Endothelial cell (in vitro differentiated cells): Measurements from ENCODE around the gene MCRIP1. TPM values are rescaled to one million over a fixed set of nuclear protein-coding genes. Genes with fewer than 3 reads are reported as not detected.

Source experiments
- DNase-seq: peaks from one replicate; pipeline ENCODE4 v3.0.0; 2021; ENCODE audit warnings: low spot score
- H3K27ac Mint-ChIP-seq: one replicate; pipeline ENCODE4 v1.8.0; 2021; ENCODE audit warnings: mixed read lengths, inconsistent platforms; ENCODE audit not compliant: unreplicated experiment
- H3K27me3 Mint-ChIP-seq: one replicate; pipeline ENCODE4 v1.8.0; 2021; ENCODE audit warnings: mild to moderate bottlenecking, moderate library complexity, mixed read lengths, inconsistent platforms; ENCODE audit not compliant: unreplicated experiment
- H3K36me3 Mint-ChIP-seq: one replicate; pipeline ENCODE4 v1.8.0; 2021; ENCODE audit warnings: mild to moderate bottlenecking, low read depth, mixed read lengths, inconsistent platforms; ENCODE audit not compliant: unreplicated experiment
- H3K4me1 Mint-ChIP-seq: one replicate; pipeline ENCODE4 v1.8.0; 2021; ENCODE audit warnings: mild to moderate bottlenecking, mixed read lengths, inconsistent platforms; ENCODE audit not compliant: unreplicated experiment
- H3K4me3 Mint-ChIP-seq: one replicate; pipeline ENCODE4 v1.8.0; 2021; ENCODE audit warnings: mild to moderate bottlenecking, mixed read lengths, inconsistent platforms; ENCODE audit not compliant: unreplicated experiment
- H3K9me3 Mint-ChIP-seq: one replicate; pipeline ENCODE4 v1.8.0; 2021; ENCODE audit warnings: mixed read lengths, inconsistent platforms; ENCODE audit not compliant: unreplicated experiment
- total RNA-seq: library from RNA; stranded (reverse); fragmentation: NEBNext Ultra II Directional; extraction: Animal tissue kit (Norgen Biotek cat#: 25700); gene quantifications from one replicate; pipeline ENCODE4 v1.2.1, GENCODE V29; 2021; ENCODE audit not compliant: unreplicated experiment
- TF ChIP-seq, protein P1 (sequence below): fragments of 200-600 bp; sonication (generic); IDR thresholded peaks from one replicate; pipeline ENCODE4 v1.5.0; 2021; ENCODE audit warnings: antibody characterized with exemption; ENCODE audit not compliant: unreplicated experiment

Gene MCRIP1
- total RNA-seq, 1 donor from 2014 or later: 190 TPM

DNA sequence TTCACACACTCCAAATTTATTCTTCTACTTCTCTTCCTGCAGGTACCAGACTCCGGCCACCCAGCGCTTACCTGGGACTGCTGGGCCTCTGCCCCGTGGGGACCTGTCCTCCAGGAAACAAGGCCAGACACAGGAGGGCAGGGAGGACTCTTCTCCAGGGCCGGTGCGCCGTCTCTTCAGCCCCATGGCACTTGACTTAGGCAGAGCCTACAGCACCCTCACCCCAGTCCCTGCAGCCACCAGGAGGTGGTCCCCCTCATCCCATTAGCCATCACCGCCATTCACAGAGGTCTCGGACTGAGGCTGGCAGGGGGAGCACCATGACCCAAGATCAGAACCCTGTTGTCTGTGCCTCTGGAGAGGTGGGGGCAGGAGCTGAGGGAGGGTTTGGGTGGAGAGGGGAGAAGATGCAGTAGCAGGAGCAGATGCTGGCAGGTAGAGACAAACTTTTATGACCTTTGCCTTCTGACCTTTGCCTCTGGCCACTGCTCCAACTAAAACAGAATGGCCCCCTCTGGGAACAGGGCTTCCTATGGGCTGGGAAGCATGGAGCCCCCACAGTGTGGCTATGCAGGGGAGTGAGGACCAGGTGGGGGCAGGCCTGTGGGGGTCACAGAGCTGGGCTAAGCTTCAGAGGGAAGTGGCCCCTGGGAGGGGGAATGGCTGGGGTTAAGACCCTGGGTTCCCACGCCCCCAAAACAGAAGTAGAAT lies 30.9 kb downstream of the MCRIP1 start:
- TF ChIP-seq, protein P1, sequence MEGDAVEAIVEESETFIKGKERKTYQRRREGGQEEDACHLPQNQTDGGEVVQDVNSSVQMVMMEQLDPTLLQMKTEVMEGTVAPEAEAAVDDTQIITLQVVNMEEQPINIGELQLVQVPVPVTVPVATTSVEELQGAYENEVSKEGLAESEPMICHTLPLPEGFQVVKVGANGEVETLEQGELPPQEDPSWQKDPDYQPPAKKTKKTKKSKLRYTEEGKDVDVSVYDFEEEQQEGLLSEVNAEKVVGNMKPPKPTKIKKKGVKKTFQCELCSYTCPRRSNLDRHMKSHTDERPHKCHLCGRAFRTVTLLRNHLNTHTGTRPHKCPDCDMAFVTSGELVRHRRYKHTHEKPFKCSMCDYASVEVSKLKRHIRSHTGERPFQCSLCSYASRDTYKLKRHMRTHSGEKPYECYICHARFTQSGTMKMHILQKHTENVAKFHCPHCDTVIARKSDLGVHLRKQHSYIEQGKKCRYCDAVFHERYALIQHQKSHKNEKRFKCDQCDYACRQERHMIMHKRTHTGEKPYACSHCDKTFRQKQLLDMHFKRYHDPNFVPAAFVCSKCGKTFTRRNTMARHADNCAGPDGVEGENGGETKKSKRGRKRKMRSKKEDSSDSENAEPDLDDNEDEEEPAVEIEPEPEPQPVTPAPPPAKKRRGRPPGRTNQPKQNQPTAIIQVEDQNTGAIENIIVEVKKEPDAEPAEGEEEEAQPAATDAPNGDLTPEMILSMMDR: no peak
- H3K4me1 Mint-ChIP-seq: no peaks in the 10 kb centered on the region
- no peak for DNase-seq
- no peak overlapping the region for H3K4me3 Mint-ChIP-seq
- H3K27ac Mint-ChIP-seq: no peak overlapping the region
- peaks cover 4% of the 10 kb centered on the region for H3K36me3 Mint-ChIP-seq
- H3K9me3 Mint-ChIP-seq: no peaks in the 10 kb centered on the region
- peaks cover 11% of the 10 kb centered on the region for H3K27me3 Mint-ChIP-seq

DNA sequence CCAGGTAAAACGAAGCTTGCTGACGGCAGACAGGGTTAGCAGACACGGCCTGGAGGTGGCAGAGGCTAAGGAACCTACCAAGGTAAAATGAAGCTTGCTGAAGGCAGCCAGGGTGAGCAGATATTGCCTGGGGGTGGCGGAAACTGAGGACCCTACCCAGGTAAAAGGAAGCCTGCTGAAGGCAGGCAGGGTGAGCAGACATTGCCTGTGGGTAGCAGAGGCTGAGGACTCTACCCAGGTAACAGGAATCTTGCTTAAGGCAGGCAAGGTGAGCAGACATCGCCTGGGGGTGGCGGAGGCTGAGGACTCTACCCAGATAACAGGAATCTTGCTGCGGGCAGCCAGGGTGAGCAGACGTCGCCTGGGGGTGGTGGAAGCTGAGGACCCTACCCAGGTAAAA lies 31.8 kb downstream of the MCRIP1 start:
- TF ChIP-seq, protein P1: no peak
- H3K27ac Mint-ChIP-seq: no peak overlapping the region
- no peaks in the 10 kb centered on the region for H3K4me1 Mint-ChIP-seq
- no peak overlapping the region for H3K4me3 Mint-ChIP-seq
- no peaks in the 10 kb centered on the region for H3K9me3 Mint-ChIP-seq
- DNase-seq: no peak
- H3K36me3 Mint-ChIP-seq: peaks cover 4% of the 10 kb centered on the region
- H3K27me3 Mint-ChIP-seq: peaks cover 11% of the 10 kb centered on the region

DNA sequence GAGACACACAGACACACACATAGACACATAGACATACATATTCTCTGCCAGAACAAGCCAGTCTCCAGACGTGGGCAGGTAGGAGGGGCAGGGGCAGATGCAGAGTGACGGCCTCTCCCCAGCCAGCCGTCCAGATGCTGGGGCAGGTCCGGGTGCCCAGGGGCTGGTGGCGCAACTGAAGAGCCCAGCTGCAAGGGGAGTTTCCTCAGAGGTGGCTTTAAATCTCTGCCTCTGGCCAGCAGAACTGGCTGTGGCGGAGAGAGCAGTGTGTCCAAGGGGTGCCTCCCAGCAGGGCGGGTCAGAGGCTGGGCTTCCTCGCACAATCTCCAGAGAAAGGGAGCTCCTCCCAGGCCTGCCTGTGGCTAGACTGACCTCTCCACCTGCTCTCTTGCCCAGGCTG lies 38.6 kb downstream of the MCRIP1 start:
- Mint-ChIP-seq H3K27ac (no peak overlapping the region), H3K36me3 (no peaks in the 10 kb centered on the region), H3K4me3 (no peak overlapping the region), H3K27me3 (peaks cover 2% of the 10 kb centered on the region), H3K4me1 (no peaks in the 10 kb centered on the region), H3K9me3 (no peaks in the 10 kb centered on the region)
- TF ChIP-seq, protein P1: no peak
- DNase-seq: no peak

DNA sequence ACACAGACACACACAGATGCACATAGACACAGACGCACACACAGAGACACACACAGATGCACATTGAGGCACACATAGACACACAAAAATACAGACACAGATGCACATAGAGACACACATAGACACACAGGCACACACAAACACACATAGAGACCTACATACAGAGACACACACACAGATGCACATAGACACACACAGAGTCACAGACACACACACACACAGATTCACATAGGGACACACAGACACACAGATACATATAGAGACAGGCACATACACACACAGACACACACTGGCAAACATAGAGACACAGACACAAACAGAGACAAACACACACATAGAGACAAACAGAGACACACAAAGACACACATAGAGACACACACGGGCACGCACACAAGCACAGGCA lies 39.0 kb downstream of the MCRIP1 start:
- DNase-seq: no peak
- no peaks in the 10 kb centered on the region for H3K4me1 Mint-ChIP-seq
- H3K27me3 Mint-ChIP-seq: no peaks in the 10 kb centered on the region
- TF ChIP-seq, protein P1: no peak
- H3K27ac Mint-ChIP-seq: no peak overlapping the region
- H3K9me3 Mint-ChIP-seq: no peaks in the 10 kb centered on the region
- no peaks in the 10 kb centered on the region for H3K36me3 Mint-ChIP-seq
- H3K4me3 Mint-ChIP-seq: no peak overlapping the region

DNA sequence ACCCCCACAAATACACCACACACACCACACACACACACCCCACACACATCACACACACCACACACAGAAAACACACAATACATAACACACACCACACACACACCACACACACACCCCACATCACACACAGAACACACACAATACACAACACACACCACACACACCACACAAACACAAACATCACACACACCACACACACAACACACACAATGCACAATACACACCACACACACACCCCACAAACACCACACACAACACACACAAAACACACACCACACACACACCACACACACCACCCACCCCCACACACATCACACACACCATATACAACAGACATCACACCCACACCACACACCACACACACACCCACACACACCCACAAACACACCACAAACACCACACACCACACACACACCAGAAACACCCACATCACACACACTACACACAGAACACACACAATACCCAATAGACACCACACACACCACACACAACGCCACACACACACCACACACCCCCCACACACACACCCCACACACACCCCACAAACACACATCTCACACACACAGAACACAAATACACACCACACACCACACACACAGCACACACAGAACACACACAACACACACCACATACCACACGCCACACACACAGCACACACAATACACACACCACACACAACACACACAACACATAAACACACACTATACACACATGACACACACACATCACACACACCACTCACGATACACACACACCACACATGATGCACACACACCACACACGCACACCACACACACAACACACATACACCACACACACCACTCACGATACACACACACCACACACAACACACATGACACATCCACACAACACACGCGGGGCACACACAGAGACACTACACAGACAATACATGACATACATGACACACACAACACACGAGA lies 40.1 kb downstream of the MCRIP1 start:
- Mint-ChIP-seq H3K4me1 (no peaks in the 10 kb centered on the region), H3K9me3 (no peaks in the 10 kb centered on the region), H3K27ac (no peak overlapping the region), H3K36me3 (no peaks in the 10 kb centered on the region), H3K27me3 (no peaks in the 10 kb centered on the region), H3K4me3 (no peak overlapping the region)
- TF ChIP-seq, protein P1: no peak
- no peak for DNase-seq
